Liver (tissue), 9 donors: Measurements from ENCODE around the gene SUMO2. TPM values are rescaled to one million over a fixed set of nuclear protein-coding genes. Genes with fewer than 3 reads are reported as not detected.

Experiments
- DNase-seq: peaks from one replicate; pipeline ENCODE4 v3.0.0-alpha.2; 2017; ENCODE audit warnings: low spot score
- H3K27ac ChIP-seq, 2 donors: one replicate each; pipeline ENCODE4 v1.7.0; 2013; ENCODE audit warnings: inconsistent platforms in 2 of 2, low read length in 2 of 2, control low read depth in 1 of 2, low read depth in 1 of 2, mild to moderate bottlenecking in 1 of 2
- H3K27me3 ChIP-seq, 4 donors: one replicate each; pipeline versions ENCODE4 v1.6.1 to v1.7.0; 2013; ENCODE audit warnings: low read length in 3 of 4, inconsistent platforms in 1 of 4, mild to moderate bottlenecking in 1 of 4, moderate library complexity in 1 of 4; ENCODE audit not compliant: control insufficient read depth in 4 of 4, insufficient read depth in 4 of 4
- H3K36me3 ChIP-seq, 4 donors: one replicate each; pipeline versions ENCODE4 v1.6.1 to v1.7.0; 2013; ENCODE audit warnings: low read length in 3 of 4, mild to moderate bottlenecking in 3 of 4, low read depth in 1 of 4, moderate library complexity in 1 of 4; ENCODE audit not compliant: control insufficient read depth in 4 of 4, insufficient read depth in 3 of 4
- H3K4me1 ChIP-seq, 4 donors: one replicate each; pipeline versions ENCODE4 v1.6.1 to v1.7.0; 2013; ENCODE audit warnings: low read length in 3 of 4, mild to moderate bottlenecking in 3 of 4, moderate library complexity in 1 of 4; ENCODE audit not compliant: control insufficient read depth in 4 of 4, insufficient read depth in 4 of 4
- H3K4me3 ChIP-seq, 3 donors: one replicate each; pipeline versions ENCODE4 v1.6.1 to v1.7.0; 2013; ENCODE audit warnings: low read length in 3 of 3, control low read depth in 1 of 3, low read depth in 1 of 3, mild to moderate bottlenecking in 1 of 3
- H3K9ac ChIP-seq, 2 donors: one replicate each; pipeline ENCODE4 v1.7.0; 2013; ENCODE audit warnings: low read length in 2 of 2, mild to moderate bottlenecking in 2 of 2, moderate library complexity in 2 of 2, control low read depth in 1 of 2, low read depth in 1 of 2
- H3K9me3 ChIP-seq, 4 donors: one replicate each; pipeline versions ENCODE4 v1.6.1 to v1.7.0; 2013; ENCODE audit warnings: low read length in 3 of 4; ENCODE audit not compliant: control insufficient read depth in 4 of 4
- EGR1 ChIP-seq, 2 donors: IDR thresholded peaks; 2 replicates each; pipeline ENCODE4 v1.6.1; 2016 to 2018; ENCODE audit warnings: antibody characterized with exemption in 2 of 2, low read depth in 2 of 2
- FOXA1 ChIP-seq: IDR thresholded peaks from 2 replicates; pipeline ENCODE4 v1.6.1; 2016; ENCODE audit warnings: antibody characterized with exemption
- FOXA2 ChIP-seq: IDR thresholded peaks from 2 replicates; pipeline ENCODE4 v1.6.1; 2016; ENCODE audit warnings: antibody characterized with exemption
- GABPA ChIP-seq, 2 donors: IDR thresholded peaks in 1 of 2; conservative IDR thresholded peaks in 1 of 2; 2 replicates each; pipeline ENCODE4 v1.6.1; 2016; ENCODE audit warnings: antibody characterized with exemption in 2 of 2, mild to moderate bottlenecking in 1 of 2, moderate library complexity in 1 of 2
- HNF4A ChIP-seq, 2 donors: conservative IDR thresholded peaks; 2 replicates each; pipeline ENCODE4 v1.6.1; 2016; ENCODE audit warnings: antibody characterized with exemption in 2 of 2, mild to moderate bottlenecking in 2 of 2
- HNF4G ChIP-seq: IDR thresholded peaks from 2 replicates; pipeline ENCODE4 v1.6.1; 2016; ENCODE audit warnings: antibody characterized with exemption
- JUND ChIP-seq, 2 donors: IDR thresholded peaks; 2 replicates each; pipeline ENCODE4 v1.6.1; 2016; ENCODE audit warnings: antibody characterized with exemption in 2 of 2
- MAX ChIP-seq: IDR thresholded peaks from 2 replicates; pipeline ENCODE4 v1.6.1; 2016; ENCODE audit warnings: antibody characterized with exemption
- NR2F2 ChIP-seq: IDR thresholded peaks from 2 replicates; pipeline ENCODE4 v1.6.1; 2016; ENCODE audit warnings: antibody characterized with exemption
- RAD21 ChIP-seq, 2 donors: IDR thresholded peaks; 2 replicates each; pipeline ENCODE4 v1.6.1; 2016; ENCODE audit warnings: antibody characterized with exemption in 2 of 2, mild to moderate bottlenecking in 2 of 2
- REST ChIP-seq: IDR thresholded peaks from 2 replicates; pipeline ENCODE4 v1.6.1; 2016; ENCODE audit warnings: antibody characterized with exemption, mild to moderate bottlenecking
- RXRA ChIP-seq, 2 donors: IDR thresholded peaks; 2 replicates each; pipeline ENCODE4 v1.6.1; 2017 to 2018; ENCODE audit warnings: antibody characterized with exemption in 2 of 2, mild to moderate bottlenecking in 1 of 2
- SP1 ChIP-seq: IDR thresholded peaks from 2 replicates; pipeline ENCODE4 v1.6.1; 2018; ENCODE audit warnings: antibody characterized with exemption, mild to moderate bottlenecking
- TAF1 ChIP-seq: conservative IDR thresholded peaks from 2 replicates; pipeline ENCODE4 v1.6.1; 2016; ENCODE audit warnings: antibody characterized with exemption, mild to moderate bottlenecking
- YY1 ChIP-seq: IDR thresholded peaks from 2 replicates; pipeline ENCODE4 v1.6.1; 2016; ENCODE audit warnings: antibody characterized with exemption, mild to moderate bottlenecking
- ZBTB33 ChIP-seq: IDR thresholded peaks from 2 replicates; pipeline ENCODE4 v1.6.1; 2016; ENCODE audit warnings: antibody characterized with exemption
- WGBS: extraction: QIAGEN DNeasy Blood & Tissue Kit; methylation state at CpG from one replicate; pipeline ENCODE4 v1.1.7; 2013; 5-methylcytosine and 5-hydroxymethylcytosine counted together
- polyA plus RNA-seq, 2 donors: library from polyadenylated mRNA; stranded (reverse) in 1 of 2; unstranded in 1 of 2; fragments of 200-250 nt in 1 of 2; fragments of >200 nt in 1 of 2; fragmentation: Nextera tagmentation in 1 of 2; extraction: Ambion mirVana in 1 of 2; gene quantifications; one replicate each; pipeline versions ENCODE4 v1.2.1 to v1.2.3, GENCODE V29; 2013 to 2015
- total RNA-seq, 2 donors: library from RNA; depleted of rRNA; stranded (reverse); fragments of >200 nt; gene quantifications; one replicate each; pipeline ENCODE4 v1.2.3, GENCODE V29; 2014
- donor health status: healthy.
- donor health status: healthy.
- donor health status: healthy.
- donor health status: healthy.
- donor health status: healthy.

The SUMO2 gene
- total and polyA plus RNA-seq, 4 donors, result 20.9 to 160 (median 50.5) TPM

GRCh38 chr17:75182319-75182568, 515 bp downstream of the SUMO2 start (continued):
- no peak for TF ChIP-seq REST

GRCh38 chr17:75181608-75182318, 996 bp downstream of the SUMO2 start:
- peak; percentile 50 for DNase-seq
- TF ChIP-seq EGR1 (IDR thresholded peaks at IDR 0.05; ENCODE audit: low read depth in 2 of 2) (no peak), RXRA (IDR thresholded peaks at IDR 0.05) (no peak), FOXA1 (no peak), NR2F2 (no peak), YY1 (peak; percentile 28), TAF1 (no peak), HNF4G (no peak), HNF4A (conservative IDR thresholded peaks at IDR 0.05) (no peak)
- Histone ChIP-seq H3K4me1 (peaks cover 0 to 16% (median 6%) of the 10 kb centered on the region in 4 donors), H3K9me3 (no peaks in the 10 kb centered on the region), H3K36me3 (peaks cover 6 to 12% (median 7%) of the 10 kb centered on the region in 4 donors), H3K9ac (peak overlapping the region; percentile 78 to 85), H3K4me3 (peak overlapping the region; percentile 88 to 98 (median 89)), H3K27me3 (no peaks in the 10 kb centered on the region), H3K27ac (peak overlapping the region; percentile 91 to 93)
- WGBS, result under 1% methylated on average over 34 of the region's 34 CpGs

- H3K4me3 ChIP-seq, result peak overlapping the region; percentile 88 to 98 (median 89)
- 11% methylated on average over 8 of the region's 8 CpGs for WGBS
- H3K9ac ChIP-seq, result peak overlapping the region; percentile 78 to 85
- H3K27me3 ChIP-seq, result no peaks in the 10 kb centered on the region
- peaks cover 6 to 12% (median 9%) of the 10 kb centered on the region in 4 donors for H3K36me3 ChIP-seq
- peak overlapping the region; percentile 91 to 93 for H3K27ac ChIP-seq
- no peaks in the 10 kb centered on the region for H3K9me3 ChIP-seq
- H3K4me1 ChIP-seq, result peaks cover 0 to 16% (median 6%) of the 10 kb centered on the region in 4 donors
- no peak for TF ChIP-seq EGR1 (IDR thresholded peaks at IDR 0.05; ENCODE audit: low read depth in 2 of 2)
- no peak for DNase-seq
These were observed 1.6 kb downstream of the SUMO2 start for GRCh38 chr17:75181110-75181509.

- H3K27me3 ChIP-seq, result no peaks in the 10 kb centered on the region
- peaks cover 0 to 16% (median 6%) of the 10 kb centered on the region in 4 donors for H3K4me1 ChIP-seq
- DNase-seq, result no peak
- H3K4me3 ChIP-seq, result no peak overlapping the region
- WGBS, result 94% methylated on average over 6 of the region's 6 CpGs
- peaks cover 7 to 27% (median 23%) of the 10 kb centered on the region in 4 donors for H3K36me3 ChIP-seq
- no peaks in the 10 kb centered on the region for H3K9me3 ChIP-seq
- no peak overlapping the region for H3K27ac ChIP-seq
- no peak for TF ChIP-seq MAX
- no peak for TF ChIP-seq RAD21 (IDR thresholded peaks at IDR 0.05)
- TF ChIP-seq ZBTB33, result no peak
- TF ChIP-seq NR2F2, result no peak
- TF ChIP-seq FOXA2, result no peak
- TF ChIP-seq GABPA (IDR thresholded peaks at IDR 0.05 in 1 of 2, conservative IDR thresholded peaks at IDR 0.05 in 1 of 2), result no peak
- TF ChIP-seq EGR1 (IDR thresholded peaks at IDR 0.05; ENCODE audit: low read depth in 2 of 2), result no peak
- no peak for TF ChIP-seq SP1
- TF ChIP-seq HNF4G, result no peak
- TF ChIP-seq RXRA (IDR thresholded peaks at IDR 0.05), result no peak
- no peak for TF ChIP-seq TAF1
- TF ChIP-seq JUND (IDR thresholded peaks at IDR 0.05), result no peak
- no peak for TF ChIP-seq FOXA1
- no peak for TF ChIP-seq HNF4A (conservative IDR thresholded peaks at IDR 0.05)
- H3K9ac ChIP-seq, result no peak overlapping the region
These were observed 4.3 kb downstream of the SUMO2 start for GRCh38 chr17:75178453-75178852.
